ENCODE measurements around the gene STAT6. TPM values are rescaled to one million over a fixed set of nuclear protein-coding genes. Genes with fewer than 3 reads are reported as not detected.

The STAT6 gene
- total and polyA plus RNA-seq, 11 donors, result 31.6 to 87.7 (median 38.4) TPM

GRCh38 chr12:57046947-57047890 is 63.9 kb downstream of the STAT6 start:
- TF ChIP-seq CTCF (IDR thresholded peaks at IDR 0.05), result no peak
- no peak for TF ChIP-seq POLR2A (IDR thresholded peaks at IDR 0.05)
- no peaks in the 10 kb centered on the region for H3K9me3 ChIP-seq
- DNase-seq (peak in 1 of 5 donors; percentile 33), ATAC-seq (peak in 2 of 4 donors; percentile 16 to 19)
- H3K27ac ChIP-seq, result peak overlapping the region in 1 of 12 donors; percentile 44
- peaks cover 0 to 36% (median 0%) of the 10 kb centered on the region in 12 donors for H3K4me1 ChIP-seq
- intact Hi-C loops (cut with DNase I), result no loop called here
- WGBS, 4 donors, result 67 to 84% (median 76%) methylated on average over 9 to 10 of the region's 10 CpGs
- no peak overlapping the region for H3K4me3 ChIP-seq
- no peaks in the 10 kb centered on the region for H3K36me3 ChIP-seq
- H3K27me3 ChIP-seq, result peaks cover 0 to 16% (median 0%) of the 10 kb centered on the region in 9 donors

DNA sequence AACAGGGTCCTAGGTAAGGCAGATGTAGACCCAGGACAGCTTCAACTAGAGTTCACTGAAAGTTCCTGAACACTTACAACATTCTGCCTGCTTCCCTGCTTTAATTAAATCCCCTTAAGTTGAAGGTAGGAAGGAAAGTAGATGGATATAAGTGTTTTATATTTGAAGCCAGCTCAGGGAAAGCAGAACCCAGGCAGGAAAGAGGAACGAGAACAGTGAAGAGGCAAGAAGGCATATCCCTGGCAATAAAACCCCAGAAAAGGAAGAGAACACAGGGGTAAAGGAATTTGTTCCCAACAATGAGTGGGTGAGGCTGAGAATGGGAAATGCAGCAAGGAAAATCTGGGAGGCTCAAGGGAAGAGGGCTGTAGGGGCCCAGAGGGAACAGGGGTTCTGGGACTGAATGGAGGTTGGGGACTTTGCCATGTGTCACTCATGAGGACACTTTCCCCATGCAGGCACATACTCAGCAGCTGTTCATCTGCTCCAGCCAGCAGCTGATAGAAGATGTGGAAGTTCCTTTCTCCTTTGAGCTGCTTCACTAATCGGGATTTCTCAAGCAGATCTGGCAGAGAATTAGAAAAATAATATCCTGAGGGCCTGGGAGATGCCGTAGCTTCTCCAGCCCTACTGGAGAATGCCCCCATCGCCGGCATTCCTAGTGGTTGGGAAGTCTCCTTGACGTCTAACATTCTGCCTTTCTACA is 64.9 kb downstream of the STAT6 start:
- ATAC-seq, result no peak
- TF ChIP-seq CTCF (IDR thresholded peaks at IDR 0.05) (no peak), POLR2A (IDR thresholded peaks at IDR 0.05) (no peak)

More for the DNA sequence above, 64.9 kb downstream of the STAT6 start:
- H3K4me3 ChIP-seq, result no peak overlapping the region
- H3K4me1 ChIP-seq, result peaks cover 0 to 36% (median 0%) of the 10 kb centered on the region in 12 donors
- no peaks in the 10 kb centered on the region for H3K9me3 ChIP-seq
- DNase-seq, result no peak
- H3K27me3 ChIP-seq, result peaks cover 0 to 16% (median 0%) of the 10 kb centered on the region in 9 donors
- 65 to 69% (median 67%) methylated on average over 6 of the region's 6 CpGs for WGBS, 4 donors
- H3K36me3 ChIP-seq, result no peaks in the 10 kb centered on the region
- intact Hi-C loops (cut with DNase I), result no loop called here
- peak overlapping the region in 1 of 12 donors; percentile 44 for H3K27ac ChIP-seq

Other genes starting within 250 kb of the STAT6 start
- gene SDR9C7, start 177.0 kb downstream of the STAT6 start, total RNA-seq, result under 1 TPM in 3 of 9 donors, not detected in 6; 0.12 to 0.27 (median 0.20) TPM
- gene SDR9C7, start 177.0 kb downstream of the STAT6 start, polyA plus RNA-seq, result not detected
- gene RDH16, start 153.8 kb downstream of the STAT6 start, total RNA-seq, result under 1 TPM in 7 of 9 donors, not detected in 2; 0.08 to 0.54 (median 0.16) TPM
- under 1 TPM; 0.06 to 0.27 TPM for gene RDH16, start 153.8 kb downstream of the STAT6 start, polyA plus RNA-seq
- 1 to 10 TPM; 2.7 to 4.5 (median 3.6) TPM for gene ZBTB39, start 104.8 kb downstream of the STAT6 start, total RNA-seq
- 1 to 10 TPM; 1.5 to 2.6 TPM for gene ZBTB39, start 104.8 kb downstream of the STAT6 start, polyA plus RNA-seq
- not detected for gene TAC3, start 94.8 kb downstream of the STAT6 start, total RNA-seq
- not detected for gene TAC3, start 94.8 kb downstream of the STAT6 start, polyA plus RNA-seq
- gene MYO1A, start 61.2 kb downstream of the STAT6 start, total RNA-seq, result under 1 TPM in 3 of 9 donors, not detected in 6; 0.06 to 0.77 (median 0.45) TPM
- under 1 TPM in 1 of 2 donors, not detected in 1; 0.19 TPM for gene MYO1A, start 61.2 kb downstream of the STAT6 start, polyA plus RNA-seq
- 10 to 100 TPM in 1 of 9 donors, 1 to 10 TPM in 8; 1.7 to 12.0 (median 3.6) TPM for gene NEMP1, start 32.6 kb downstream of the STAT6 start, total RNA-seq
- 1 to 10 TPM; 1.4 to 2.2 TPM for gene NEMP1, start 32.6 kb downstream of the STAT6 start, polyA plus RNA-seq
- gene NAB2, start 22.2 kb downstream of the STAT6 start, total RNA-seq, result 10 to 100 TPM in 8 of 9 donors, 1 to 10 TPM in 1; 8.7 to 20.3 (median 11.8) TPM
- 10 to 100 TPM; 10.7 to 30.1 TPM for gene NAB2, start 22.2 kb downstream of the STAT6 start, polyA plus RNA-seq
- gene LRP1, start 17.1 kb upstream of the STAT6 start, total RNA-seq, result 100 to 1,000 TPM in 4 of 9 donors, 10 to 100 TPM in 5; 51.5 to 316 (median 71.1) TPM
- 10 to 100 TPM; 23.0 to 31.5 TPM for gene LRP1, start 17.1 kb upstream of the STAT6 start, polyA plus RNA-seq
- gene LRP1-AS, start 36.3 kb upstream of the STAT6 start, total RNA-seq, result not detected
- gene LRP1-AS, start 36.3 kb upstream of the STAT6 start, polyA plus RNA-seq, result not detected
- 1 to 10 TPM; 1.9 to 8.0 (median 3.2) TPM for gene NXPH4, start 105.4 kb upstream of the STAT6 start, total RNA-seq
- 1 to 10 TPM; 1.3 to 2.3 TPM for gene NXPH4, start 105.4 kb upstream of the STAT6 start, polyA plus RNA-seq
- gene SHMT2, start 118.3 kb upstream of the STAT6 start, total RNA-seq, result 10 to 100 TPM; 26.2 to 46.7 (median 35.5) TPM
- gene SHMT2, start 118.3 kb upstream of the STAT6 start, polyA plus RNA-seq, result 10 to 100 TPM; 15.9 to 76.5 TPM
- 1 to 10 TPM in 3 of 9 donors, under 1 TPM in 5, not detected in 1; 0.47 to 5.7 (median 0.92) TPM for gene STAC3, start 139.8 kb upstream of the STAT6 start, total RNA-seq
- gene STAC3, start 139.8 kb upstream of the STAT6 start, polyA plus RNA-seq, result under 1 TPM; 0.61 to 0.67 TPM

Data from heart left ventricle (tissue), 16 donors.